ENCODE data around the gene KDM7A. TPM values are rescaled to one million over a fixed set of nuclear protein-coding genes. Genes with fewer than 3 reads are reported as not detected.

KDM7A gene
- total and polyA plus RNA-seq, 10 of the 15 experiments (the other 5 are each of a cell fraction or from before 2014, with no cell fraction given): 0.07 to 0.96 (median 0.74) TPM

- Histone ChIP-seq H3K9ac (ENCODE audit: control insufficient read depth, insufficient read depth, low read length) (no peak overlapping the region), H3K4me2 (ENCODE audit: control insufficient read depth, insufficient read depth) (no peak overlapping the region), H4K20me1 (ENCODE audit: control insufficient read depth, insufficient read depth) (no peaks in the 10 kb centered on the region), H3K4me3 (no peak overlapping the region), H2AFZ (ENCODE audit: control insufficient read depth, low read depth, low read length) (no peak overlapping the region), H3K9me3 (replicated peaks; ENCODE audit: control insufficient read depth, insufficient read depth, low read length) (no peaks in the 10 kb centered on the region), H3K27ac (ENCODE audit: control insufficient read depth, insufficient read depth) (no peak overlapping the region), H3K79me2 (ENCODE audit: control insufficient read depth, insufficient read depth, low read length) (no peaks in the 10 kb centered on the region), H3K4me1 (ENCODE audit: control insufficient read depth, insufficient read depth, low read length) (peaks cover 15% of the 10 kb centered on the region), H3K27me3 (replicated peaks in 1 of 2; ENCODE audit: control insufficient read depth in 2 of 2, insufficient read depth in 2 of 2, low read length in 1 of 2) (peaks cover 0 to 11% of the 10 kb centered on the region in 2 experiments; a peak in 2 of 4 replicates), H3K36me3 (ENCODE audit: control insufficient read depth in 2 of 2, insufficient read depth in 2 of 2, low read length in 1 of 2) (no peaks in the 10 kb centered on the region)
- DNase-seq (ENCODE audit: low read depth, low spot score): no peak
- ChIA-PET RAD21 (ENCODE audit: unreplicated experiment) (no interaction called here), POLR2A (interaction anchor here (0.6 kb wide), 1 partner anchor 22 kb away, joined by 5 read pairs; no protein-coding TSS in a partner anchor), SMC1A (ENCODE audit: uncharacterized antibody, unreplicated experiment) (no interaction called here), CTCF (no interaction called here)
- intact Hi-C loops (cut with micrococcal nuclease; ENCODE audit: unreplicated experiment) (no loop called here), in situ Hi-C loops (cut with MboI) (no loop called here)
- WGBS (ENCODE audit: insufficient coverage, insufficient replicate concordance, low lambda C conversion rate, missing lambda C conversion rate): 52% methylated on average over 7 of the region's 7 CpGs
- TF ChIP-seq PAX8 (IDR thresholded peaks at IDR 0.05) (no peak), RCOR1 (conservative IDR thresholded peaks at IDR 0.05; ENCODE audit: low read depth, low read length) (no peak), SIX5 (IDR thresholded peaks at IDR 0.05; ENCODE audit: low read depth, low read length, severe bottlenecking) (no peak), IKZF2 (IDR thresholded peaks at IDR 0.05) (no peak), ZBED1 (IDR thresholded peaks at IDR 0.05; ENCODE audit: borderline replicate concordance) (no peak), PBX3 (IDR thresholded peaks at IDR 0.05; ENCODE audit: insufficient replicate concordance, low read depth, low read length) (no peak), SREBF1 (IDR thresholded peaks at IDR 0.05; ENCODE audit: low read length) (no peak), USF1 (IDR thresholded peaks at IDR 0.05; ENCODE audit: borderline replicate concordance, extremely low read length, insufficient read depth, low read depth, low read length) (no peak), CBFB (IDR thresholded peaks at IDR 0.05; ENCODE audit: low read depth) (no peak), JUNB (IDR thresholded peaks at IDR 0.05) (no peak), CHD1 (IDR thresholded peaks at IDR 0.05; ENCODE audit: low read depth, low read length) (no peak)
- no peak for ATAC-seq
- no peak for FAIRE-seq
- no TSS peak for BruUV-seq (replicated peaks)
These were observed 94.0 kb downstream of the KDM7A start for GRCh38 chr7:140082770-140083169.

Data from GM12878 (cell line).